Measurements from ENCODE around the gene GPC6.

The GPC6 gene

DNA sequence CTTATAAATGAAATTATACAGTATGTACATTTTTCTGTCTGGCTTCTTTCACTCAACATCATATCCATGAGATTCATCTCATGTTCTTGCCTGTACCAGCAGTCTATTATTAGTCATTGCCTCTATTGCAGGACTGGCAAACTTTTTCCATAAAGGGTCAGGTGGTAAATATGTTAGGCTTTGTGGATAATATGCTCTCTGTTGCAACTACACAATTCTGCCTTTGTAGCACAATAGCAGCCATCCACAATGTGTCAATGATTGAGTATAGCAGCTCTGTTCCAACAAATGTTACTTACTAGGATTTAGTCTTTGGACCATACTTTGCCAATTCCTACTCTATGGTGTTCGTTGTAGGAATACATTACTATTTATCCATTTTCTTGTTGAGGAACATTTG is 948.5 kb downstream of the GPC6 start:
- POLR2A ChIA-PET: no interaction called here

DNA sequence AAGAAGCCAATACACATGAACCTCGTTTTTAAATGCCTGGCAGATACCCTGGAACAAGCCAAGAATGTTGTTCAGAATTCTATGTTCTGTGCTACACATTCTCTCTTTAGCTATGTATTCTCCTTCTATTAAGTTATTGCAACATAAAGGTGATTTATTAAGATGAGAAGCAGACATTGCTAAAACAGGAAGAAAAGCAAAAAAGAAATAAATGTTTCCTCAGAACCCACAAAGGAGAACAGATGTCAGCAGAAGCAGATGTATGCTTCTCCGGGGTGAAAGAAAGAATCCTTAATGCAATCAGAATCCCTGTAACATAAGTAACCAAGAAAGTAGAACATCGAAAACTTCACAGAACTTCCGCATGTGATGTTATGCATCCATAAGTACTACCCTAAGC is 950.0 kb downstream of the GPC6 start:
- DNase-seq (ENCODE audit: extremely low spot score): no peak
- TF ChIP-seq CTBP1 (IDR thresholded peaks at IDR 0.05; ENCODE audit: borderline replicate concordance): no peak
- ChIA-PET CTCF (no interaction called here), POLR2A (no interaction called here)

More for the DNA sequence above, 948.5 kb downstream of the GPC6 start:
- CTCF ChIA-PET: interaction anchor here (3.3 kb wide), 1 partner anchor 17 kb away, joined by 12 read pairs; no protein-coding TSS in a partner anchor
- TF ChIP-seq ARNT (IDR thresholded peaks at IDR 0.05) (no peak), TARDBP (IDR thresholded peaks at IDR 0.05) (no peak), FOXM1 (IDR thresholded peaks at IDR 0.05; ENCODE audit: borderline replicate concordance) (no peak), SP1 (IDR thresholded peaks at IDR 0.05) (no peak)
- DNase-seq (ENCODE audit: extremely low spot score): no peak

DNA sequence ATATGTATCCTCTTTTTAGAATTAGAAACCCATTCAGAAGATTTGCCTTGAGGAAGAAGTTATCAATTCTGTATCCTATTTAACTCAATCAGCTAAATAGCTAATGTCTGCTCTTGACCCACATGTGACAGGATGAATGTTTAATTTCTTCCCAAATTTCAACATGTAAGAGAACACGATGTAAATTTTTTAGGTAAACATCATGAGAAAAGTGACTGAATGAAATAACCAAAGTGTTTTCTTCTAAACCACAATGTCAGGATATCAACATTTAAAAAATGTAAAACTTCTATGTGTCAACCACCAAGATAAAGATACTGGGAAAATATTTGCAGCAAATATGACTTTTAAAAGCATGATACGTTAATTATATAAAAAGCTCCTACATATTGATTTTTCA is 950.4 kb downstream of the GPC6 start:
- DNase-seq (ENCODE audit: extremely low spot score): no peak
- TF ChIP-seq ELF4 (IDR thresholded peaks at IDR 0.05): no peak
- TF ChIP-seq FOXM1 (IDR thresholded peaks at IDR 0.05; ENCODE audit: borderline replicate concordance): no peak
- TF ChIP-seq SP1 (IDR thresholded peaks at IDR 0.05): no peak
- no peak for TF ChIP-seq BHLHE40 (IDR thresholded peaks at IDR 0.05; ENCODE audit: borderline replicate concordance)
- TF ChIP-seq TARDBP (IDR thresholded peaks at IDR 0.05): no peak
- no peak for TF ChIP-seq HDGF (IDR thresholded peaks at IDR 0.05; ENCODE audit: borderline replicate concordance)
- TF ChIP-seq L3MBTL2 (conservative IDR thresholded peaks at IDR 0.05): no peak
- TF ChIP-seq CTBP1 (IDR thresholded peaks at IDR 0.05; ENCODE audit: borderline replicate concordance): no peak
- TF ChIP-seq FOXA1 (IDR thresholded peaks at IDR 0.05): no peak
- TF ChIP-seq SUZ12 (IDR thresholded peaks at IDR 0.05): no peak
- no peak for TF ChIP-seq FOXK2 (IDR thresholded peaks at IDR 0.05)
- TF ChIP-seq ZNF384 (IDR thresholded peaks at IDR 0.05): no peak
- no peak for TF ChIP-seq LEF1 (IDR thresholded peaks at IDR 0.05; ENCODE audit: borderline replicate concordance)
- TF ChIP-seq NFRKB (IDR thresholded peaks at IDR 0.05): no peak
- TF ChIP-seq, protein P1, sequence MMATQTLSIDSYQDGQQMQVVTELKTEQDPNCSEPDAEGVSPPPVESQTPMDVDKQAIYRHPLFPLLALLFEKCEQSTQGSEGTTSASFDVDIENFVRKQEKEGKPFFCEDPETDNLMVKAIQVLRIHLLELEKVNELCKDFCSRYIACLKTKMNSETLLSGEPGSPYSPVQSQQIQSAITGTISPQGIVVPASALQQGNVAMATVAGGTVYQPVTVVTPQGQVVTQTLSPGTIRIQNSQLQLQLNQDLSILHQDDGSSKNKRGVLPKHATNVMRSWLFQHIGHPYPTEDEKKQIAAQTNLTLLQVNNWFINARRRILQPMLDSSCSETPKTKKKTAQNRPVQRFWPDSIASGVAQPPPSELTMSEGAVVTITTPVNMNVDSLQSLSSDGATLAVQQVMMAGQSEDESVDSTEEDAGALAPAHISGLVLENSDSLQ (IDR thresholded peaks at IDR 0.05): no peak
- TF ChIP-seq ARNT (IDR thresholded peaks at IDR 0.05): no peak
- CTCF ChIA-PET: no interaction called here
- POLR2A ChIA-PET: no interaction called here

DNA sequence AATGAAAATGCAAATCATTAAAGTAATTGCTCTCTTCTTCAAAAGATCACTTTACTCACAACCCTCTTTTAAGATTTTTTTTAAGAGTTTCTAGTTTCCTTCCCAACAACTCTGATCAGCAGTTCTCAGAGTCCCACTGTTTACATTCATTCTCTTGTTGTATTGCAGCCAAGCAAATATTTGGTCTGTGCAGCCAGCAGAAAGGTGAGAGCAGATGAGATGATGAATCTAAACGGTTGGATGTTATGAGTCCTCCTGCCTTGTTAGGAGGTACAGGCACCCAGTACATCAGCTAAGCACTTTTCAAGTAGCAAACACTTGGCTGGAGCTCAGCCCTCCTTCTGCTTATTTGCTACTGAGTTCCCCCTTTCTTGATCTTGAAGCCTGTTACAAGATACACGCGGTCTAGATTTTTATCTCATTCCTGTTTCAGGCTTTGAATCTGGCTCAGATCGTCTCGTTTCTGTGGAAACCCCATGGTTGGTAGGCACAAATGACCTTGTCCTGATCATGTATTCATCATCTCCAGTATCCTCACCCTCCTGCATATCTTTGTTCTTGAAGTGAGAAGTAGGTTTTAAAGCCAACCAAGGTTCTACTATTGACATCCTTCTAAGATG is 952.1 kb downstream of the GPC6 start:
- CTCF ChIA-PET: no interaction called here

DNA sequence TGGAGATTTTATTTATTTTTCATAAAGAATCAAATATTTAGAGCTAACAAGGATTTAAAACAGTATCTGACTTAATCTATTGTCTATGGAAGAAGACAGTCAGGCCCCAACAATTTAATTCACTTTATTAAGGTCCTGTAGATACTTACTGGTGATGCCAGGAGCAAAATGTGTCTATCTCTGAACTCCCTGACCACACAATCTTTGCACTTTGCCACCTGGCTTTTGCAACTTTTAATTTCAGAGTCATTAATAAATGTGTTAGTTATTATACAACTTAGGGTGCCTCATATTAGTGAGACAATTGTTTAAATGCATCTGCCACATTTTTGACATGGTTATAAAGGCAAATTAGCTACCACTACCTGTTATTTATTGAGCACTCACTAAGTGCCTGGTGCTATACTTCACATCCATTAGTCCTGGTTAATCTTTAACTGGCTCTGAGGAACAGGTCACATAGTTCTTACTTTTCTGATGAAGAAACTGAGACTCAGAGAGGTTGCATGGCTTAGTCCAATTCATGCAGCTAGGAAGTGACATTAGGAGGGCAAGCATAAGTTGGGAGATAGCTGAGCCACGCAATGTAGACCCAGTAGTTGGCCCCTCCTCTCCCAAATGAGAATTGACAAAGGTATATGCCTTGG is 955.0 kb downstream of the GPC6 start:
- TF ChIP-seq SP1 (IDR thresholded peaks at IDR 0.05): no peak
- TF ChIP-seq, protein P1 (IDR thresholded peaks at IDR 0.05): no peak
- TF ChIP-seq L3MBTL2 (conservative IDR thresholded peaks at IDR 0.05): no peak
- no peak for TF ChIP-seq LEF1 (IDR thresholded peaks at IDR 0.05; ENCODE audit: borderline replicate concordance)
- no peak for TF ChIP-seq FOXK2 (IDR thresholded peaks at IDR 0.05)
- CTCF ChIA-PET: no interaction called here
- POLR2A ChIA-PET: no interaction called here
- DNase-seq (ENCODE audit: extremely low spot score): no peak

More for the DNA sequence above, 952.1 kb downstream of the GPC6 start:
- DNase-seq (ENCODE audit: extremely low spot score): no peak
- TF ChIP-seq ZNF384 (IDR thresholded peaks at IDR 0.05) (no peak), LEF1 (IDR thresholded peaks at IDR 0.05; ENCODE audit: borderline replicate concordance) (no peak), L3MBTL2 (conservative IDR thresholded peaks at IDR 0.05) (no peak), HDGF (IDR thresholded peaks at IDR 0.05; ENCODE audit: borderline replicate concordance) (no peak), FOXM1 (IDR thresholded peaks at IDR 0.05; ENCODE audit: borderline replicate concordance) (no peak)
- POLR2A ChIA-PET: no interaction called here

DNA sequence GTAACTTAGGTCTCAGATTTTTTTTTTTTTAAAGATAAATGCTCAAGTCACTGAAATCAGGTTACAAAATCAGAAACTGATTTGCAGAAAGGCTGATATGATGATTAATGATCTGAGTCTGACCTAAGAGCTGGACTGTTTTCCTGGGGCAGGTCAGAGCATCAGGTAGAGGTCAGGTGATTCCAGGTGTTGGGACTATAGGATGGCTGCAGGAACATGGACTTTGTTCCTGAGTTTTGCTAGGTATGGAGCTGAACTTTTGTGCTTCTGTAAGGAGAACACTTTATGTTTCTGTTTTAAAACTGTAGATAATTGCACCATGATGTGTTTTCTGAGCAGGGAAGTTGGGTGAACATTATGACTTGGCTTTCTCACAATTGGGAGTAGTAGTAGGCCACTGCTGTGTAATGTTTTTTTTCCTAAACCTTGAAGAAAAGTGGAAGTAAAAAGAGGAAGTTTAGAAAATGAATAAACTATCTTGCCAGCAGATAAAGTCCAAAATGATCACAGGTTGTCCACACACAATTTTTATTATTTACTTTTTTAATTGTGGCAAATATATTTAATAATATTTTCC is 955.7 kb downstream of the GPC6 start:
- DNase-seq (ENCODE audit: extremely low spot score): no peak
- ChIA-PET CTCF (interaction anchor here (0.5 kb wide), 1 partner anchor 10 kb away, joined by 3 read pairs; no protein-coding TSS in a partner anchor), POLR2A (no interaction called here)
- no peak for TF ChIP-seq CTBP1 (IDR thresholded peaks at IDR 0.05; ENCODE audit: borderline replicate concordance)

DNA sequence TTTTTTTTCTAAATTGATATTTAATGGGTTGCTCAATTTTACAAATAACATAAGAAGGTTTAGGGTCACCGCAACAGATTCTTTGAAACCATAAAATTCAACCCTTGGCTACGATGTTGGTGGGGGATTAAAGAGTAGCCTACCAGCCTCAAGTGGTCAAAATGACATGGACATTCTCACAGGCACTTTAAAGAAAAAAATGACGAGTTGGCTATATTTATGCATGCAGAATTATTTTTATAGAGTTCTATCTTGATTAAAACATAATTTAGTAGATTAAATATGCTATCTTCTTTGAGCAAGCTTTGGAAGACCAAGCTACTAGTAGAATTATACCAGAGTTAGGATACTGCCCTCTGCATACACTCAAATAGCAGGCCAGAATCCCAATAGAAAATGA is 959.9 kb downstream of the GPC6 start:
- ChIA-PET POLR2A (no interaction called here), CTCF (no interaction called here)
- TF ChIP-seq FOXA1 (IDR thresholded peaks at IDR 0.05) (no peak), ELF4 (IDR thresholded peaks at IDR 0.05) (no peak), FOXK2 (IDR thresholded peaks at IDR 0.05) (no peak), L3MBTL2 (conservative IDR thresholded peaks at IDR 0.05) (no peak), BHLHE40 (IDR thresholded peaks at IDR 0.05; ENCODE audit: borderline replicate concordance) (no peak), SP1 (IDR thresholded peaks at IDR 0.05) (no peak), LEF1 (IDR thresholded peaks at IDR 0.05; ENCODE audit: borderline replicate concordance) (no peak), ZNF384 (IDR thresholded peaks at IDR 0.05) (no peak), ARNT (IDR thresholded peaks at IDR 0.05) (no peak), CTBP1 (IDR thresholded peaks at IDR 0.05; ENCODE audit: borderline replicate concordance) (no peak), FOXM1 (IDR thresholded peaks at IDR 0.05; ENCODE audit: borderline replicate concordance) (no peak), NFRKB (IDR thresholded peaks at IDR 0.05) (no peak), HDGF (IDR thresholded peaks at IDR 0.05; ENCODE audit: borderline replicate concordance) (no peak), TARDBP (IDR thresholded peaks at IDR 0.05) (no peak), SUZ12 (IDR thresholded peaks at IDR 0.05) (no peak)
- TF ChIP-seq, protein P1 (IDR thresholded peaks at IDR 0.05): no peak
- no peak for DNase-seq (ENCODE audit: extremely low spot score)
